ENCODE results near the gene CCDC63.

DNA sequence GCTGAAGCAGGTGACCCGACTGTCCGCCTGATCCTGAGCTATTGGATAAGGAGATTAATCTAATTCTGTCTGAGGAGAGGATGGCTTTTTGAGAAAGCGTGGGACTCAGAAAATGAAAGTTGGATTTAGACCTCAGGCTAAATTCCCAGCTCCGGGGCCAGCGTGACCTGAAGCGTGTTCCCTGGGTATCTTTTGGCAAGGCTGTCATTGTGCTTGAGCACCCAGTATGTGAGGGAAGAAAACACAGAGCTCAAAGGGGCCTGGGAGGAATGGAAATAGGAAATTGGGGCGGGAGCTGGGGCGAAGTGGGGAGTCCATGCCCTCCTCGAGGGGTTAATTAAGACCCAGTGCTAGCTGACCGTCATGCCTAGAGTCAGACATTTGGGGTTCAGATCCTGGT is 17.5 kb upstream of the CCDC63 start:
- TF ChIP-seq, protein P1, sequence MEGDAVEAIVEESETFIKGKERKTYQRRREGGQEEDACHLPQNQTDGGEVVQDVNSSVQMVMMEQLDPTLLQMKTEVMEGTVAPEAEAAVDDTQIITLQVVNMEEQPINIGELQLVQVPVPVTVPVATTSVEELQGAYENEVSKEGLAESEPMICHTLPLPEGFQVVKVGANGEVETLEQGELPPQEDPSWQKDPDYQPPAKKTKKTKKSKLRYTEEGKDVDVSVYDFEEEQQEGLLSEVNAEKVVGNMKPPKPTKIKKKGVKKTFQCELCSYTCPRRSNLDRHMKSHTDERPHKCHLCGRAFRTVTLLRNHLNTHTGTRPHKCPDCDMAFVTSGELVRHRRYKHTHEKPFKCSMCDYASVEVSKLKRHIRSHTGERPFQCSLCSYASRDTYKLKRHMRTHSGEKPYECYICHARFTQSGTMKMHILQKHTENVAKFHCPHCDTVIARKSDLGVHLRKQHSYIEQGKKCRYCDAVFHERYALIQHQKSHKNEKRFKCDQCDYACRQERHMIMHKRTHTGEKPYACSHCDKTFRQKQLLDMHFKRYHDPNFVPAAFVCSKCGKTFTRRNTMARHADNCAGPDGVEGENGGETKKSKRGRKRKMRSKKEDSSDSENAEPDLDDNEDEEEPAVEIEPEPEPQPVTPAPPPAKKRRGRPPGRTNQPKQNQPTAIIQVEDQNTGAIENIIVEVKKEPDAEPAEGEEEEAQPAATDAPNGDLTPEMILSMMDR (IDR thresholded peaks at IDR 0.05): no peak
- TF ChIP-seq POLR2AphosphoS5 (IDR thresholded peaks at IDR 0.05): no peak
- TF ChIP-seq POLR2A (IDR thresholded peaks at IDR 0.05): no peak
